A549 treated with Hydrocortisone at 1 μM for 4 hours (cell line): ENCODE measurements around the gene CLNS1A. TPM values are rescaled to one million over a fixed set of nuclear protein-coding genes. Genes with fewer than 3 reads are reported as not detected.

Source experiments
- total RNA-seq: library from RNA; stranded (reverse); fragments of 200-300 nt; extraction: Qiagen RNA extraction; gene quantifications from 5 replicates; pipeline ENCODE4 v1.2.3, GENCODE V29; 2022

CLNS1A gene
- total RNA-seq: 143 to 178 TPM (median 146 TPM) in 5 replicates

GRCh38 chr11:77637345-77638165, at the start of gene CLNS1A:
TSS of gene CLNS1A (minus strand) at chr11:77637794. CDS start at chr11:77637714, 80 bp downstream.

GRCh38 chr11:77589521-77590193, 47.9 kb downstream of the CLNS1A start, which contains the start of gene AQP11:
TSS of gene AQP11 (plus strand) at chr11:77589953. CDS start at chr11:77589993, 40 bp downstream.

Other genes with a start within 250 kb of the CLNS1A start
- gene PAK1, start 163.7 kb downstream of the CLNS1A start, total RNA-seq: 19.5 to 24.2 TPM (median 22.3 TPM) in 5 replicates
- gene AQP11, start 47.8 kb downstream of the CLNS1A start, total RNA-seq: 1.2 to 1.9 TPM (median 1.3 TPM) in 5 replicates
- gene RSF1, start 182.9 kb upstream of the CLNS1A start, total RNA-seq: 12.9 to 17.4 TPM (median 15.9 TPM) in 5 replicates
- gene AAMDC, start 183.3 kb upstream of the CLNS1A start, total RNA-seq: 26.2 to 31.4 TPM (median 29.1 TPM) in 5 replicates